Tibial nerve (tissue), 4 donors: ENCODE results near the gene VWA8. TPM values are rescaled to one million over a fixed set of nuclear protein-coding genes. Genes with fewer than 3 reads are reported as not detected.
"Not testable (repeated sequence)": the region's sequence is repeated elsewhere in the genome, so short reads cannot be mapped to it uniquely, and the experiment has no call there.

ENCODE experiments used
- DNase-seq, 2 donors: peaks; one replicate each; pipeline ENCODE4 v3.0.0-alpha.2; 2019; ENCODE audit warnings: low spot score in 2 of 2
- H3K27ac ChIP-seq, 4 donors: fragments of 200-600 bp; sonication (generic) in 3 of 4; one replicate each; pipeline ENCODE4 v1.5.1; 2017 to 2019; ENCODE audit warnings: mild to moderate bottlenecking in 1 of 4
- H3K27me3 ChIP-seq, 2 donors: fragments of 200-600 bp; sonication (generic) in 1 of 2; one replicate each; pipeline versions ENCODE4 v1.5.1 to v1.6.0; 2017 to 2019
- H3K36me3 ChIP-seq, 3 donors: fragments of 200-600 bp; sonication (generic); one replicate each; pipeline ENCODE4 v1.5.1; 2018 to 2019
- H3K4me1 ChIP-seq, 4 donors: fragments of 200-600 bp; sonication (generic) in 3 of 4; one replicate each; pipeline ENCODE4 v1.5.1; 2017 to 2019
- H3K4me3 ChIP-seq, 4 donors: fragments of 200-600 bp; sonication (generic) in 3 of 4; one replicate each; pipeline ENCODE4 v1.5.1; 2017 to 2019; ENCODE audit warnings: mild to moderate bottlenecking in 1 of 4, moderate library complexity in 1 of 4
- H3K9me3 ChIP-seq, 4 donors: fragments of 200-600 bp; sonication (generic) in 3 of 4; one replicate each; pipeline ENCODE4 v1.5.1; 2017 to 2019
- CTCF ChIP-seq, 5 experiments: fragments of 200-600 bp in 3 of 5; fragments of 450-650 bp in 2 of 5; sonication (generic) in 3 of 5; IDR thresholded peaks; one replicate each; pipeline ENCODE4 v1.5.1; 2016 to 2019; ENCODE audit warnings: antibody characterized with exemption in 5 of 5, mild to moderate bottlenecking in 3 of 5, moderate library complexity in 2 of 5
- EP300 ChIP-seq, 2 donors: sonication (generic); formaldehyde crosslinking; IDR thresholded peaks; one replicate each; pipeline ENCODE4 v1.6.1; 2017; ENCODE audit warnings: antibody characterized with exemption in 2 of 2, mild to moderate bottlenecking in 1 of 2
- POLR2A ChIP-seq, 2 donors: fragments of 450-650 bp; IDR thresholded peaks; one replicate each; pipeline ENCODE4 v1.6.1; 2017; ENCODE audit warnings: antibody characterized with exemption in 2 of 2, mild to moderate bottlenecking in 2 of 2, moderate library complexity in 2 of 2
- WGBS, 2 donors: methylation state at CpG; one replicate each; pipeline ENCODE4 v1.1.5; 2018; 5-methylcytosine and 5-hydroxymethylcytosine counted together
- total RNA-seq, 4 donors: library from RNA; depleted of rRNA; stranded (reverse); fragments of >200 nt; gene quantifications; one replicate each; pipeline ENCODE4 v1.1.0, GENCODE V29; 2016

The VWA8 gene
- total RNA-seq, 4 donors from 2014 or later = 20.8 to 36.9 (median 22.4) TPM

- H3K27ac ChIP-seq = peak overlapping the region; percentile 76 to 98 (median 88)
Observed at GRCh38 chr13:41547251-41548000, 413.5 kb downstream of the VWA8 start.

GRCh38 chr13:41546372-41547190 lies 414.3 kb downstream of the VWA8 start:
- no peaks in the 10 kb centered on the region for H3K9me3 ChIP-seq
- no peaks in the 10 kb centered on the region for H3K36me3 ChIP-seq
- no peak for TF ChIP-seq EP300 (IDR thresholded peaks at IDR 0.05)
- no peak for TF ChIP-seq POLR2A (IDR thresholded peaks at IDR 0.05)
- TF ChIP-seq CTCF (IDR thresholded peaks at IDR 0.05) = no peak
- WGBS, 2 donors = 46 to 52% methylated on average over 14 of the region's 14 CpGs
- no peak overlapping the region for H3K4me3 ChIP-seq
- DNase-seq = no peak
- H3K4me1 ChIP-seq = peaks cover 3 to 51% (median 17%) of the 10 kb centered on the region in 4 donors
- peak overlapping the region; percentile 76 to 98 (median 85) for H3K27ac ChIP-seq
- no peaks in the 10 kb centered on the region for H3K27me3 ChIP-seq

More at GRCh38 chr13:41547251-41548000, 413.5 kb downstream of the VWA8 start:
- peak; percentile 26 to 71 for DNase-seq
- Histone ChIP-seq H3K4me1 (peaks cover 3 to 51% (median 17%) of the 10 kb centered on the region in 4 donors), H3K9me3 (no peaks in the 10 kb centered on the region), H3K36me3 (no peaks in the 10 kb centered on the region), H3K27me3 (no peaks in the 10 kb centered on the region), H3K4me3 (peak overlapping the region in 2 of 4 donors; percentile 3 to 28)
- TF ChIP-seq POLR2A (IDR thresholded peaks at IDR 0.05) (peak in 1 of 2 donors; percentile 61), CTCF (IDR thresholded peaks at IDR 0.05) (peak in 1 of 5 experiments; percentile 9), EP300 (IDR thresholded peaks at IDR 0.05) (peak; percentile 92 to 100)
- 11 to 31% methylated on average over 17 of the region's 17 CpGs for WGBS, 2 donors

- Histone ChIP-seq H3K9me3 (no peaks in the 10 kb centered on the region), H3K27ac (peak overlapping the region in 3 of 4 donors; percentile 77 to 98 (median 93)), H3K36me3 (no peaks in the 10 kb centered on the region), H3K4me3 (no peak overlapping the region), H3K27me3 (no peaks in the 10 kb centered on the region), H3K4me1 (peaks cover 3 to 49% (median 17%) of the 10 kb centered on the region in 4 donors)
- WGBS, 2 donors = 64 to 67% methylated on average over 3 of the region's 3 CpGs
- TF ChIP-seq CTCF (IDR thresholded peaks at IDR 0.05) (no peak), POLR2A (IDR thresholded peaks at IDR 0.05) (no peak), EP300 (IDR thresholded peaks at IDR 0.05) (no peak)
- no peak for DNase-seq
Observed at GRCh38 chr13:41545432-41545707, 415.5 kb downstream of the VWA8 start.

GRCh38 chr13:41543664-41544300 lies 417.1 kb downstream of the VWA8 start:
- no peak overlapping the region for H3K4me3 ChIP-seq
- H3K27ac ChIP-seq = no peak overlapping the region
- H3K36me3 ChIP-seq = no peaks in the 10 kb centered on the region
- no peaks in the 10 kb centered on the region for H3K27me3 ChIP-seq
- TF ChIP-seq POLR2A (IDR thresholded peaks at IDR 0.05) (no peak), EP300 (IDR thresholded peaks at IDR 0.05) (no peak), CTCF (IDR thresholded peaks at IDR 0.05) (no peak)
- no peak for DNase-seq
- H3K9me3 ChIP-seq = no peaks in the 10 kb centered on the region
- peaks cover 3 to 36% (median 17%) of the 10 kb centered on the region in 4 donors for H3K4me1 ChIP-seq
- 81 to 93% methylated on average over 7 of the region's 7 CpGs for WGBS, 2 donors

GRCh38 chr13:41542799-41543198 lies 418.1 kb downstream of the VWA8 start:
- DNase-seq, H3K36me3 ChIP-seq, H3K4me3 ChIP-seq, H3K27me3 ChIP-seq, H3K9me3 ChIP-seq, H3K27ac ChIP-seq: not testable (repeated sequence)
- peaks cover 3 to 28% (median 13%) of the 10 kb centered on the region in 4 donors for H3K4me1 ChIP-seq
- 94 to 100% methylated on average over 3 of the region's 3 CpGs for WGBS, 2 donors
